ENCODE data around the gene CDHR3. TPM values are rescaled to one million over a fixed set of nuclear protein-coding genes. Genes with fewer than 3 reads are reported as not detected.

Gene CDHR3
- total RNA-seq, 2 donors from 2014 or later, result 3.5 to 3.7 TPM

DNA sequence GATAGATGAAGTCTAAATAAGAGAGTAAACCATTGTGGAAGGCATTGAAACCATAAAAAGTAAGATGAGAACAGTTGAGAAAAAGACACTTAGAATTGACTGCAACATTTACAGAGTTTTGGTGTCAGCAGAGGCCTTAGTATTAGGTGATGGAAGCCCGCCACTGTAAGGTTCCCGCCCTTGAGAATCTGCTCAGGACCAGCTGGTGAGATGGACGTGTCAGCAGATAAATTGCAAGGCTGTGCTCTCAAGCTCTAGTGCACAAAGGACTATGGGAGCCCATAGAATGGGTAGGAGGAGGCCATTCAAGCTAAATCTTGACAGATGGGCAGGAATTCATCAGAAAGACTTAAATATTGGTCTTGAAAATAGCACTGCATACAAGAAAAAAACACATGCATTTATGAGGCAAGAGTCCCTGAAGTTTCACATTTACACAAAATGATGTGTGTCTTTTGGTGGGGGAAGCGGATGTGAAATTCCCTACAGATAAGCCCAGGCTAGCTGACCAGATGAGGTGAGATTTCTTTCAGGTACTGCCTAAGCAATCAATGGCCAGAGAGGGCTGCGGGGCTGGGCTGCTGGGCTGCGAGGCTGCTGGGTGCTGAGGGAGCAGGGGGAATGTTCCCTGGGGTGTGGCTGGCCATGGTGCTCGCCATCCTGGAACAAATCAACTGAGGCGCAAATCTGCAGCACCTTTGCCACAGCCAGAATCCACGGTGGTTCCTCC lies 106.6 kb downstream of the CDHR3 start:
- DNase-seq (ENCODE audit: low spot score), result no peak
- intact Hi-C loops (cut with DNase I), result loop anchor here (10.0 kb wide), 1 partner anchor 45 kb away; the partner anchor contains the start of gene SYPL1 (in 2 of the 2)

DNA sequence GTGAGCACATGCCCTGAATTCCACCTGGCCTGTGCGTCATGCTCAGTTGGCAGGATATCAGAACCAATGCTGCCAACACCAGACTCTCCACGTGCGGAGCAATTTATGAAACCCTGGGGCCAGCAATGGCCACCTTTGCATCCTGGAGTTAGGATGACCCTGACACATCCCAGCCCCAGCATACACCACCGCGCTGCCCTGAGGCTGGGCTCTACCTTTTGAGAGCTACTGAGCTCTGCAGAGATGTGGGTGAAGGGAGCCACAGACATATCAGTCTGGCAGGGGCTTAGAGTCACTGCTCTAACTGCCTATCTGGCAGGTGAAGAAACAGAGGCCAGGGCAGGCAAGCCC lies 107.1 kb downstream of the CDHR3 start:
- no peak for DNase-seq (ENCODE audit: low spot score)
- intact Hi-C loops (cut with DNase I), result no loop called here

DNA sequence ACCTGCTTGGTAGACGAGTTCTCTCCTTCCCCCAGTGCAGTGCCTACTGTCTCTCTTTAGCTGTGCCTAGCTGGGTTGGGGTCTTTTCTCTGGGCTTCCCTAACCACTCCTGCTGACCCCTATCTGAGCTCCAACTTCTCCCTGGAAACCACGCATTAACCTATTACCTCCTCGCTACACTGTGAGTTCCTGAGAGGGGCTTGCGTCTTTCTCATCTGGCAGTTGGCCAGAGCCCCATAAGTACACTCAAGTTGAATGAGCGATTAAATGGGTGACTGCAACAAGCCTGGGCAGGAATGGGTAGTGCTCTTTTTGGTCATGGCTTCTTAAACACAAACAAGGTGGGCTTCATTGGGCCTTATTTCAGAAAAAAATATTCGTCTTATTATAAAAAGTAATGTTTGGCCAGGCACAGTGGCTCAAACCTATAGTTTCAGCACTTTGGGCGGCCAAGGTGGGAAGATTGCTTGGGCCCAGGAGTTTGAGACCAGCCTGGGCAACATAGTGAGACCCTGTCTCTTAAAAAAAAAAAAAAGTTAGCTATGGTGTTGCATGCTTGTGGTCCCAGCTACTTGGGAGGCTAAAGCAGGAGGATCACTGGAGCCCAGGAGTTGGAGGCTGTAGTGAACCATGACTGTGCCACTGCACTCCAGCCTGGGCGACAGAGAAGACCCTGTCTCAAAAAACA lies 107.6 kb downstream of the CDHR3 start:
- DNase-seq (ENCODE audit: low spot score), result no peak
- intact Hi-C loops (cut with DNase I), result no loop called here

DNA sequence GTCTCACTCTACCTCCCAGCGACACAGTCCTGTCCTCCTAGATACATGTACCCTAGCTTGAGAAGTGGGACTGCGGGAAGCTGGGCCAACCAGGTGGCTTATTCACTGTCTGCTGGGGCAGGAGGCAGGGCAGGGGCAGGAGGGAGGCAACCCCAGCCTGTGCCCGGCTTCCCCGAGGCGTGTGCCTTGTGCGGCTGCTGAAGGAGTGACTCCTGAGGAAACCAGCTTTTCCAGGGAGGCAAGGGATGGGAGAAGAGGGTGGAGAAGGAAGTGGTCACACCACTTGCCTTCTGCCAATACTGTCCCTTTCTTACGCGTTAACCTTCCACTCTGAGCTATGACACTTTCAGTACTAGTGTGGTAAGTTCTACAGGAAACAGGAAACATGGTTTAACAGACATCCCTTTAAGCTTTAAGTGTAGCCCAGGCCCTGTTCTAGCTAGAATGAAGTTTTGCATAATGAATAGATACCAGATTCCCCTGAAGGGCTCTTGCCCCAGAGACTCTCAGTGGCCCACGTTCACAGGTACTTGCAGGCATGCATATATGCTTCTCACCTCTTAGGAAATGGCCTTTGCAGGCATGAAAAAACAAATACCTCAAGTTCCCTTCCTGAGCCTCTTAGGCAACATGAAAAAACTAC lies 108.4 kb downstream of the CDHR3 start:
- intact Hi-C loops (cut with DNase I), result no loop called here
- no peak for DNase-seq (ENCODE audit: low spot score)

DNA sequence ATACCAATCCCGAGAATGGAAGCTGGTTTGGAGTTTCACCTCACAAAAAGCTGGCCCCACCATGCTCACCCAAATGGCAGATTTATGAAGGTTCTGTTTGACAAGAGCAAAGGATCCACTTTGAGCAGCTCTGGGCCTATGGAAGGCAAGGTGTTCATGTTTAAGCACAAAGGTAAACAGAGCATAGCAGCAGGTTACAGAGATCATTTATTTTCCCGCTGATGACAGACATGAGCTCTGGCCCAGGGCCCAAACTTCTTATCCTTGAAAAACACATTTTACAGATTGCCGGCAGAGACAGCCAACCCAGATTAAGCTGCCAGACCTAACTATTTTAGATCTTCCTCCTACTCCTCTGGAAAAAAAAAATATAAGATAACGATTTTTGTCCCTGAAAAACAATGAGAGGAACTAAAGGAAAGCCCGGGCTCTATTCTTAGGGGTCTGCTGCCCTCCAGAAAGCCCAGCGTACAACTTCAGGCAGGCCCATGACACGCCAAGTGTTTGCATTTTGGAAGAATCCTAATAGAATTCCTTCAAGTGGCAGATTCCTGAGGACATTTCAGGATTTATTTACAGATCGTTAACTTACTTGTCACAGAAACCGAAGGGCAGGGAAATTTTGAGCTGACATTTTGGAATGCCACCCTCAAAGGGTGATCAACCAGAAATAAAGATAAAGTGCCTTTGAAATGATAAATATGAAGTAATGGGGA lies 109.1 kb downstream of the CDHR3 start:
- DNase-seq (ENCODE audit: low spot score), result no peak
- intact Hi-C loops (cut with DNase I), result no loop called here

DNA sequence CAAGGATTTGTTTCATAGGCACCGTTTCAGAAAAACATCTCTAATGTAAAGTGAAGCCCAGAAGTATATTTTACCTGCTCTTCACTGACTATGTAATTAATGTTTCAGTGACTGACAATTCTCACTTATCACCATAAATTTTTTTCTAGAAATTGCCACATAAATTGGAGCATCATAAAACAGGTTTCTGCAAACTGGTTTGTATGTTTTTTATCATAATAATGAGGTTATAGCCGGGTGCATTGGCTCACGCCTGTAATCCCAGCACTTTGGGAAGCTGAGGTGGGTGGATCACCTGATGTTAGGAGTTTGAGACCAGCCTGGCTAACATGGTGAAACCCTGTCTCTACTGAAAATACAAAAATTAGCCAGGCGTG lies 109.6 kb downstream of the CDHR3 start:
- DNase-seq (ENCODE audit: low spot score), result no peak
- intact Hi-C loops (cut with DNase I), result no loop called here

DNA sequence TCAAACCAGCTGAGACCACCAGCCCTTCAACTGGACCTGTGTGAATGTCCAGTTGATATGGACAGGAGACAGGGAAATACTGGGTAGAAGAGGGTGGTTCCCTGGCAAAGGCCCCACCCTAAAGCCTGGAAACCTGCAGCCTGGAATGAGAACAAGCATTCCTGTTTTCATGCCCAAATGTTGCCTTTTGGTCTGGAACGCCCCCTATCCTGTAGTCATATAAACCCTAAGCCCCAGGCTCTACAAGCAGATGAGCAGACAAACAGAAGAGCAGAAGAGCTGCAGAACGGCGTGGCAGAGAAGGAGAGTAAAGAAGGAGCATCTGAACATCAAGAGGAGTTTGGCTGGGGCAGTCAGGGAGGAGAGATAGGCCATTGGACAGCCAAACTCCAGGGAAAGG lies 110.6 kb downstream of the CDHR3 start:
- intact Hi-C loops (cut with DNase I), result no loop called here
- DNase-seq (ENCODE audit: low spot score), result no peak

DNA sequence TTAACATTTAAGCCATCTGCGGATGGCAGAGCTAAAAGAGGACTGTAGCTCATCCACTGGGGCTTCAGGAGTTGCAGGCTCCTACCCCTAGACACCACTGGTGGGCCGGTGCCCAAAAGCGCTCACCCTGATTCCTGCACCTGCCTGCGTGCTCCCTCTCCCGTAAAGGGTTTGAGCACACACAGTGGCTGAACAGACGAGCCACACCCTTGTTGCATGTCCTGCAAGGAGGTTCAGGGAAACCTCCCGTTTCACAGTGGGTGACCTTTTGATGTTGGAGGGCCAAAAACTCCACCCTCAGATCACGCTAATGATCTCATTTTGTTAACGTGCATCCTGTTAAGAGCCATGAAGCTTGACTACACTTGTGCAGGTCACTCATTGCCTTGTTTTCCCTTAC lies 111.2 kb downstream of the CDHR3 start:
- DNase-seq (ENCODE audit: low spot score), result no peak
- intact Hi-C loops (cut with DNase I), result no loop called here

DNA sequence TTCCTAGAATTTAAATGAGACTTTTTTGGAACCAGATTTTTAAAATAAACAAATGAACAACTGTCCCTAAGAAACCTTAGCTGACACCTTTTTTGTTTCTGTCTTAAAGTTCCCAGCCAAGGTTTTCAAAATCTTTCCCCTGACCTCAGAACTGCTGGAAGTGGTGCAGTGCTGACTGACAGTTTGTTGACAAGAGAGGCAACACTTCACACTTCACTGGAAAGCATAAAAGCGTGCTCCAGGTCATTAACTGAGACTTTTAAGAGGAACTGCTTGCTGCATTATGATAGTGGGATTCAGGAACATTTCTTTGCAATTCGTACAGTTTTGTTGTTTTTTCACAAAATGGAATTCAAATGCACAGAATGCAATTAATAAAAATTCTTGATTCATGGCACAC lies 112.9 kb downstream of the CDHR3 start:
- DNase-seq (ENCODE audit: low spot score), result no peak
- intact Hi-C loops (cut with DNase I), result no loop called here

DNA sequence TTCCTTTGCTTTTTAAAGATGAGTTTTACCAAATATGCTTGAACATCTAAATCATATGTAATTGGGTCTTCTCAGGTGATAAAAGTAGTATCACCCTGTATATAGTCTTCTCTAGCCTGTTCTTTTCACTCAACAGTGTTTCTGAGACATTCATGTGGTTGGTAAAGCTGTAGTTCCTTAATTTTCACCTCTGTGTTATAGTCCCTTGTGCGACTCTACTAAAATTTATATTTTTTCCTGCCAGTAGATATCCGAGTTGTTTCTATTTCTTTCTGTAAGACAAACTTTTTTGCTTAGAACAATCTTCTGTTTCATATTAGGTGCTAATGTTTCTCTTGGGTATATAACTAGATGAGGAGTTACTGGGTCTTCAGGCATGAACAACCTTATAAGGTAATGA lies 113.5 kb downstream of the CDHR3 start:
- DNase-seq (ENCODE audit: low spot score), result no peak
- intact Hi-C loops (cut with DNase I), result no loop called here

DNA sequence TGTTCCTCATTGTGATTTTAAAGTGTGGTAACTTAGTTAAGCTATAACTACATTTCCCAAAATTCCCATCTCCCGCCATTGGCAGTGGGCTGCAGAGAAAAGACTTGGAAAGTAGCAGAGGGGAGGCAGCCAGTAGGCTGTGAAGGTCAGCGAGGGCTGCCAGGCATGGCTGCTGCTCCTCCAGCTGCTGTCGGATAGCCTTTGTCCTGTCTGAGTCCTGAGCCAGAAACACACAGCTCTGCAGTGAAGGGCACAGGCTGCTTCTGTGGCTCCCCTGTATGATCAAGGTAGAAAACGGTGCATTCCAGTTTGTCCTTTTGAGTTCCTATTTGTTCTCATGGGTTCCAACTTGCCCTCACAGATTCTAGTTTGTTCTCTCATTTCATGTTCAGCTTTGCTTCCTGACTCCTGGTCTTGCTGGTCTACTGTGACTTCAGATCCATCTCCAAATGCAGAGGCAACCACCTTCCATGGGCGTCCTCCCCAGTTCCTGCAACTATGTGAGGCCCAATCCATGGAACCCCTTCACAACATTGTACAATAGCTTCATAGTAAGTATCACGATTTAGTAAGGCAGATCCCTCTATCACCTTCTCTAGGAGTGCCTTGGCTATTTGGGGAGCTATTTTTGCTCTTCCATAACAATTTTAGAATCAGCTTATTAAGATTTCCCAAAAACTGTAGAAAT lies 117.4 kb downstream of the CDHR3 start:
- intact Hi-C loops (cut with DNase I), result no loop called here
- no peak for DNase-seq (ENCODE audit: low spot score)

DNA sequence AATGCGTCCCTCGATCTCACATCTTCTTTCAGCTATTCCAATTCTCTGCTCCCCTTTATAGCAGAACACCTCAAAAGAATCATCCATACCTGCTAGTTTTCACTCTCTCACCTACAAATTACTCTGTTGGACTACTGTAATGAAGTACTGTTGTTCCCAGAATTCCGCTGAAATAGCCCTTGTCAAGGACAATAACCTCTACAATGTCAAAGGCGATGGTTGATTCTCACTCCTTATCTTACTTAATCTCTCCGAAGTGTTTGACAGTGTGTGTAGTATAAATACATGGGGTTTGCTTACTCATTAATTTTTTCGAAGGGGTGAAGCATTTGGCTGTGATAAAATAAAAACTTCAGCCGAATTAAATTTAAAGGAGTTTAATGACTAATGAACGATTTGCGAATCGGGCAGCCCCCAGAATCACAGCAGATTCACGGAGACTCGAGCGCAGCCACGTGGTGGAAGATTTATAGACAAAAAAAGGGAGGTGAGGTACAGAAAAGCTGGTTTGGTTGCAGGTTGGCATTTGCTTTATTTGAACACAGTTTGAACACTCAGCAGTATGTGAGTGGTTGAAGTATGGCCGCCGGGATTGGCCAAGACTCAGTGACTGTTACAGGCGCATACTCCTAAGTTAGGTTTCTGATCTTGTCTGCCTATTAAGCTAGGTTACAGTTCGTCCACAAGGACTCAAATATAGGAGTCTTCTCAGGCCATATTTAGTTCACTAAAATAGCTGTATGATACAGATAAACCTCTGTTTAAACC lies 119.2 kb downstream of the CDHR3 start:
- intact Hi-C loops (cut with DNase I), result loop anchor here in 1 of 2 donors (1.0 kb wide), 1 partner anchor 22 kb away; no protein-coding TSS in a partner anchor
- DNase-seq (ENCODE audit: low spot score), result no peak

Other genes starting within 250 kb of the CDHR3 start
- gene ATXN7L1, start 86.7 kb upstream of the CDHR3 start, total RNA-seq, result 1 to 10 TPM; 9.5 to 9.7 TPM
- 10 to 100 TPM; 81.4 to 89.8 TPM for gene SYPL1, start 149.0 kb downstream of the CDHR3 start, total RNA-seq